Memory B cell (primary cell): ENCODE measurements around the gene ARMH3.

ENCODE experiments used
- ATAC-seq: fragments of 150-1000 bp; cut with Tn5 transposase; 2 replicates; pipeline ENCODE4 v1.10.0; 2021; ENCODE audit warnings: low read depth, mild to moderate bottlenecking, moderate library complexity
- DNase-seq, 2 donors: peaks; one replicate each; pipeline ENCODE4 v3.0.0; 2022; ENCODE audit warnings: low spot score in 2 of 2
- H3K27ac Mint-ChIP-seq: one replicate; pipeline ENCODE4 v1.8.0; 2022; ENCODE audit warnings: mild to moderate bottlenecking, moderate library complexity, mixed read lengths
- H3K27me3 Mint-ChIP-seq: one replicate; pipeline ENCODE4 v1.8.0; 2022; ENCODE audit warnings: mixed read lengths
- H3K36me3 Mint-ChIP-seq: one replicate; pipeline ENCODE4 v1.8.0; 2022; ENCODE audit warnings: mild to moderate bottlenecking, mixed read lengths
- H3K4me1 Mint-ChIP-seq: one replicate; pipeline ENCODE4 v1.8.0; 2022; ENCODE audit warnings: mixed read lengths
- H3K4me3 Mint-ChIP-seq: one replicate; pipeline ENCODE4 v1.8.0; 2022; ENCODE audit warnings: mild to moderate bottlenecking, moderate library complexity, mixed read lengths
- H3K9me3 Mint-ChIP-seq: one replicate; pipeline ENCODE4 v1.8.0; 2022; ENCODE audit warnings: mixed read lengths

ARMH3 gene

GRCh38 chr10:101817337-101818118 is 238.4 kb downstream of the ARMH3 start:
- peak; percentile 0 for ATAC-seq
- peak overlapping the region; percentile 95 for H3K27ac Mint-ChIP-seq
- H3K36me3 Mint-ChIP-seq = peaks cover 9% of the 10 kb centered on the region
- H3K27me3 Mint-ChIP-seq = no peaks in the 10 kb centered on the region
- H3K4me3 Mint-ChIP-seq = peak overlapping the region; percentile 95
- H3K9me3 Mint-ChIP-seq = no peaks in the 10 kb centered on the region
- peaks cover 31% of the 10 kb centered on the region for H3K4me1 Mint-ChIP-seq
- no peak for DNase-seq

- no peak for DNase-seq
Measured at GRCh38 chr10:101816913-101817336, 239.0 kb downstream of the ARMH3 start.

GRCh38 chr10:101816376-101816775 is 239.6 kb downstream of the ARMH3 start:
- H3K9me3 Mint-ChIP-seq = no peaks in the 10 kb centered on the region
- H3K4me1 Mint-ChIP-seq = peaks cover 27% of the 10 kb centered on the region
- DNase-seq = no peak
- H3K4me3 Mint-ChIP-seq = peak overlapping the region; percentile 95
- H3K36me3 Mint-ChIP-seq = peaks cover 6% of the 10 kb centered on the region
- peak overlapping the region; percentile 95 for H3K27ac Mint-ChIP-seq
- no peaks in the 10 kb centered on the region for H3K27me3 Mint-ChIP-seq
- no peak for ATAC-seq

More at GRCh38 chr10:101816913-101817336, 239.0 kb downstream of the ARMH3 start:
- no peak for ATAC-seq
- peak overlapping the region; percentile 95 for H3K27ac Mint-ChIP-seq
- no peaks in the 10 kb centered on the region for H3K27me3 Mint-ChIP-seq
- peaks cover 31% of the 10 kb centered on the region for H3K4me1 Mint-ChIP-seq
- H3K36me3 Mint-ChIP-seq = peaks cover 9% of the 10 kb centered on the region
- H3K4me3 Mint-ChIP-seq = peak overlapping the region; percentile 95
- no peaks in the 10 kb centered on the region for H3K9me3 Mint-ChIP-seq

GRCh38 chr10:101814466-101815071 is 241.4 kb downstream of the ARMH3 start:
- H3K4me3 Mint-ChIP-seq = peak overlapping the region; percentile 95
- H3K36me3 Mint-ChIP-seq = peaks cover 11% of the 10 kb centered on the region
- H3K27ac Mint-ChIP-seq = peak overlapping the region; percentile 95
- DNase-seq (no peak), ATAC-seq (peak; percentile 30)
- H3K27me3 Mint-ChIP-seq = no peaks in the 10 kb centered on the region
- peaks cover 28% of the 10 kb centered on the region for H3K4me1 Mint-ChIP-seq
- no peaks in the 10 kb centered on the region for H3K9me3 Mint-ChIP-seq

- Mint-ChIP-seq H3K9me3 (no peaks in the 10 kb centered on the region), H3K4me3 (no peak overlapping the region), H3K4me1 (peaks cover 21% of the 10 kb centered on the region), H3K27ac (peak overlapping the region; percentile 55), H3K27me3 (no peaks in the 10 kb centered on the region), H3K36me3 (peaks cover 10% of the 10 kb centered on the region)
- ATAC-seq (no peak), DNase-seq (no peak)
Measured at GRCh38 chr10:101812606-101813005, 243.4 kb downstream of the ARMH3 start.

GRCh38 chr10:101807158-101807557 is 248.8 kb downstream of the ARMH3 start:
- Mint-ChIP-seq H3K27ac (no peak overlapping the region), H3K27me3 (no peaks in the 10 kb centered on the region), H3K36me3 (peaks cover 16% of the 10 kb centered on the region), H3K4me1 (peaks cover 5% of the 10 kb centered on the region), H3K4me3 (no peak overlapping the region), H3K9me3 (no peaks in the 10 kb centered on the region)
- no peak for DNase-seq
- no peak for ATAC-seq

GRCh38 chr10:101803511-101803910 is 252.5 kb downstream of the ARMH3 start:
- ATAC-seq = no peak
- DNase-seq = no peak
- H3K36me3 Mint-ChIP-seq = peaks cover 28% of the 10 kb centered on the region
- peaks cover 10% of the 10 kb centered on the region for H3K4me1 Mint-ChIP-seq
- H3K9me3 Mint-ChIP-seq = no peaks in the 10 kb centered on the region
- no peak overlapping the region for H3K27ac Mint-ChIP-seq
- H3K27me3 Mint-ChIP-seq = no peaks in the 10 kb centered on the region
- no peak overlapping the region for H3K4me3 Mint-ChIP-seq

- no peak overlapping the region for H3K4me3 Mint-ChIP-seq
- peaks cover 7% of the 10 kb centered on the region for H3K4me1 Mint-ChIP-seq
- H3K36me3 Mint-ChIP-seq = peaks cover 40% of the 10 kb centered on the region
- H3K9me3 Mint-ChIP-seq = no peaks in the 10 kb centered on the region
- DNase-seq (no peak), ATAC-seq (no peak)
- H3K27ac Mint-ChIP-seq = no peak overlapping the region
- H3K27me3 Mint-ChIP-seq = no peaks in the 10 kb centered on the region
Measured at GRCh38 chr10:101797403-101798059, 258.4 kb downstream of the ARMH3 start.
